Activated CD4-positive, alpha-beta T cell treated with anti-CD3 and anti-CD28 coated beads for 1 hour (primary cell): ENCODE results near the gene C12orf57.

ENCODE experiments used
- DNase-seq: peaks from one replicate; pipeline ENCODE4 v3.0.0-alpha.2; 2020

Gene C12orf57

DNA sequence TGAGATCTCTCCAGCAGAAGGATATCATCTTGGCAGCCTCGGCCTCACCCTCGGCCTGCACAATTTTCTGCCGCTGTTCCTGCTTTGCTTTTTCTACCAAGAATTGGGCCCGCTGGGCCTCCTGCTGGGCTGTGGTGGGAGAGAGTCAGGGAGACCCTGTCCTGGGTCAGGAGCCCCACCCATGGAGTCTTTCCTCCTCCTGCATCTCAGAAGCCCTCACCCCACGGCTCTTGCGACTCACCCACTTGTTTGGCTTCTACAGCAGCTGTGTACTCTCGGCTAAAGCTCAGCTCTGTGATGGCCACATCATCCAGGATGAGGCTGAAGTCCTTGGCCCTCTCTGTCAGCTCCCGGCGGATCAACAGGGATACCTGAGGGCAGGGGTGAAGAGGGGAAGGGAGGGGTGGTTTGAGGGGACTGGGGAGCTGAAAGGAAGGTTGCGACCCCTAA, 23.9 kb downstream of the C12orf57 start:
- DNase-seq = no peak

DNA sequence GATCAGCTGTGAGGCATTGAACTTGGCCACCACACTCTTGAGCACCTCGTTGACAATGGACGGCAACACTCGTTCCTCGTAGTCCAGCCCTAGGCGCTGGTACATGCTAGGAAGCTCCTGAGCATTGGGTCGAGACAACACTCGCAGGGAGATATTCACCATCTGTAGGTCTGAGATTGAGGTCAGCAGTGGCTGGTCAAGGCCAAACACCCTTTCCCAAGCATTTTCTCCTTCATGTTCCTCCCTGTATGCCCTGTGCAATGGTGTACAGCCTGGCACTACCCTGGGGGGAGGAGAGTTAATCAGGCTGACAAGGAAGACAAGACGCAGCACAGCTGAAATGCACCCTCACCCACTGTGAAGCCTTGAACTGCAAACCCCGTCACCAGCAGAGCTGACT, 24.6 kb downstream of the C12orf57 start:
- no peak for DNase-seq

GRCh38 chr12:6970096-6970527, 26.3 kb downstream of the C12orf57 start:
- DNase-seq = no peak

GRCh38 chr12:6974180-6974579, 30.4 kb downstream of the C12orf57 start:
- DNase-seq = no peak

- DNase-seq = no peak
Measured at GRCh38 chr12:6975297-6976032, 31.6 kb downstream of the C12orf57 start.

- DNase-seq = no peak
Measured at GRCh38 chr12:6977653-6978052, 33.8 kb downstream of the C12orf57 start.

DNA sequence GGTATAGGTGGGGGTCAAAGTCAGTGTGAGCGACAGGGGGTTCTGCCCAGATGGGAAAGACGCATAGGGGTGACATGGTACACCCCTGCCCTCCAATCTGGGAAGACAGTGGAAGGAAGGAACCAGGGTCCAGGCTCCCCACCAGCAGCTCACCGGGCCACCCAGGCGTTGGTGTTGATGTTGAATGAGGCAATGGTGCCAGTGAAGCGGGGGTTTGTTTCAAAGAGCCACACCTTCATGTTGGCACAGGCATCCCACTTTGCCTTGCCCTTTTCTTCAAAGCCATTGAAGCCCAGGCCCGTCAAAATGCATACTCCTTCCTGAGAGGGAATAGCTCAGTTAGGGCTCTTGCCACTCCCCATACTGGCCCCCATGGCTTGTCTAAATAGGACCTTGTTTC, 34.4 kb downstream of the C12orf57 start:
- no peak for DNase-seq

- DNase-seq = no peak
Measured at GRCh38 chr12:6978611-6979011, 34.8 kb downstream of the C12orf57 start.

DNA sequence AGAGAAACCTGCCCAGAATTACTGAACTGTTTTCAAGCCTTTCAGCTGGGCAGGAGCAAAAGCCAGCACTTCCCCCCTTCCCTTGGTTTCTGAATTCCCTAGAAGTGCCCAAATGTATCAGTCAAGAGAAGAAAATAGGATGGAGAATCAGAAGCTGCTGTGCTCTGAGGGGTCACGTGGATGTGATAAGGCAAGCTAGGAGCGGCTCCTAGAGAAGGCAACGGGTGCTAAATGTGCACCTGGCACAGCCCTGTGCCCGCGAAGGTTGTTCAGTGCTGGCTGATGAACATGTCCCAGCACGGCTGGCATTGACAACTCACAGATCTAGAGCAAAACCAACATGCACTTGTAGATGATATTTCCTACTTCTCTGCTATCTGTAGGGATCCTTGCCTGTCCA, 35.2 kb downstream of the C12orf57 start:
- no peak for DNase-seq

GRCh38 chr12:6979453-6979852, 35.6 kb downstream of the C12orf57 start:
- DNase-seq = no peak

DNA sequence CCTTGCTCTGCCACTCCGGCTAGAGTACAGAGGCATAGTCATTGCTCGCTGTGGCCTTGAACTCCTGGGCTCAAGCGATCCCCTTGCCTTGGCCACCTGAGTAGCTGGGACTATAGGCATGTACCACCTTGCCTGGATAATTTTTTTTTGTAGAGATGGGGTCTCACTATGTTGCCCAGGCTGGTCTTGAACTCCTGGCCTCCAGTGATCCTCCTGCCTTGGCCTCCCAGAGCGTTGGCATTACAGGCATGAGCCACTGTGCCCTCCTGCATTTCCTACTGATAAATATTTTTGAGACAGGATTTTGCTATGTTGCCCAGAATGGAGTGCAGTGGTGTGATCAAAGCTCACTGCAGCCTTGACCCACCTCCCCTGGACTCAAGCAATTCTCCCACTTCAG, 36.3 kb downstream of the C12orf57 start:
- no peak for DNase-seq

GRCh38 chr12:6980740-6981139, 36.9 kb downstream of the C12orf57 start:
- DNase-seq = no peak

- no peak for DNase-seq
Measured at GRCh38 chr12:6981152-6982052, 37.6 kb downstream of the C12orf57 start.

- no peak for DNase-seq
Measured at GRCh38 chr12:6982532-6982931, 38.7 kb downstream of the C12orf57 start.

DNA sequence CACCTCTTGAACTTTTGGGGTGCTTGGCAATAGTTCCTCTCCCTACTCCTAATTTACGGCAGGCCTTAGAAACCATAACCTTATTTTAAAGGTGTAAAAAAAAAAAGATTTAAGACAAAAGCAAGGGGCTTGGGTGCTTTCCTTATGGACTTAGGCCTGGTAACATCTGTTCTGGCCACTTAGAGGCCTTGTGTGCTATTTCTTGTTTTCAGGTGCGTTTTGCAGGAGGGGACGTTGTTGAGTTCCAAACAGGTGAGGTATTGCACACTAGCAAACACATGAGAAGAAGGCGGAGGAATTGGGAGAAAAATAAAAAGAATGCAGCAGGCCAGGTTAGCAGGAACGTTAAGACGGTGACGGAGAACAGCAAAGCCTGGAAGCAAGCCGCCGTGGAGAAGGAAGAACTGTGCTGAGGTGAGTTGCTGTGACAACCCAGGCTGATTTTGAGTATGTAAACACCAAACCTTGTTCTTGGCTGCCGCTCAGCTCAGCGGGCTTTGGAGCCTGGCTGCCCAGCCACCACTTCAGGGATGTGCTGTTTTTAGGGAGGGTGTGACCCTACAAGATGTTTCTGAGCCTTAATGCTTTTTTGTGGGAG, 44.2 kb downstream of the C12orf57 start:
- no peak for DNase-seq
